GM23338 (cell line): ENCODE measurements around the gene CLEC12A. TPM values are rescaled to one million over a fixed set of nuclear protein-coding genes. Genes with fewer than 3 reads are reported as not detected.

Source experiments
- ATAC-seq: fragments of 200-7000 bp; cut with Tn5 transposase; 3 replicates; pipeline ENCODE4 v1.9.1; 2020
- DNase-seq: peaks from one replicate; pipeline ENCODE4 v3.0.0-alpha.2; 2015; ENCODE audit warnings: low spot score
- H2AFZ ChIP-seq: fragments of 200-600 bp; sonication (generic); 2 replicates; pipeline ENCODE4 v1.8.0; 2016; ENCODE audit warnings: antibody characterized with exemption, mild to moderate bottlenecking, moderate library complexity
- H3F3A ChIP-seq: fragments of 200-600 bp; sonication (generic); replicated peaks from 2 replicates; pipeline ENCODE4 v1.8.0; 2017; ENCODE audit warnings: antibody characterized with exemption, mixed run types, low read depth
- H3K27ac ChIP-seq: fragments of 200-600 bp; sonication (generic); 2 replicates; pipeline ENCODE4 v1.6.1; 2016; ENCODE audit warnings: low read depth
- H3K27me3 ChIP-seq: fragments of 200-600 bp; sonication (generic); 2 replicates; pipeline ENCODE4 v1.8.0; 2016; ENCODE audit warnings: mild to moderate bottlenecking, mixed run types, moderate library complexity; ENCODE audit not compliant: insufficient read depth
- H3K36me3 ChIP-seq: fragments of 200-600 bp; sonication (generic); 2 replicates; pipeline ENCODE4 v1.8.0; 2016; ENCODE audit warnings: mild to moderate bottlenecking; ENCODE audit not compliant: insufficient read depth
- H3K4me1 ChIP-seq: fragments of 200-600 bp; sonication (generic); 2 replicates; pipeline ENCODE4 v1.8.0; 2016; ENCODE audit warnings: mild to moderate bottlenecking, moderate library complexity; ENCODE audit not compliant: insufficient read depth
- H3K4me2 ChIP-seq: fragments of 200-600 bp; sonication (generic); 2 replicates; pipeline ENCODE4 v1.7.1; 2017; ENCODE audit warnings: mixed run types
- H3K4me3 ChIP-seq: fragments of 200-600 bp; sonication (generic); 2 replicates; pipeline ENCODE4 v1.6.1; 2016; ENCODE audit warnings: mixed run types
- H3K79me2 ChIP-seq: fragments of 200-600 bp; sonication (generic); replicated peaks from 2 replicates; pipeline ENCODE4 v1.8.0; 2017; ENCODE audit warnings: mild to moderate bottlenecking; ENCODE audit not compliant: insufficient read depth
- H3K9me2 ChIP-seq: fragments of 200-600 bp; sonication (generic); 2 replicates; pipeline ENCODE4 v1.8.0; 2017; ENCODE audit not compliant: insufficient read depth
- H4K20me1 ChIP-seq: fragments of 200-600 bp; sonication (generic); replicated peaks from 2 replicates; pipeline ENCODE4 v1.8.0; 2017; ENCODE audit warnings: mild to moderate bottlenecking; ENCODE audit not compliant: insufficient read depth
- H3K27ac Mint-ChIP-seq: 2 replicates; pipeline ENCODE4 v1.8.0; 2020; ENCODE audit warnings: inconsistent platforms, mild to moderate bottlenecking, moderate library complexity, mixed read lengths
- H3K27me3 Mint-ChIP-seq: 3 replicates; pipeline ENCODE4 v1.8.0; 2022; ENCODE audit warnings: low read depth, mild to moderate bottlenecking, moderate library complexity, mixed read lengths, inconsistent platforms; ENCODE audit not compliant: insufficient read depth, poor library complexity
- H3K36me3 Mint-ChIP-seq: 3 replicates; pipeline ENCODE4 v1.8.0; 2021; ENCODE audit warnings: low read depth, mild to moderate bottlenecking, inconsistent platforms, moderate library complexity, mixed read lengths
- H3K4me1 Mint-ChIP-seq: 3 replicates; pipeline ENCODE4 v1.8.0; 2020; ENCODE audit warnings: mild to moderate bottlenecking, inconsistent platforms, mixed read lengths
- H3K4me3 Mint-ChIP-seq: 3 replicates; pipeline ENCODE4 v1.8.0; 2021; ENCODE audit warnings: moderate library complexity, mild to moderate bottlenecking, inconsistent platforms, mixed read lengths
- H3K9me3 Mint-ChIP-seq: 3 replicates; pipeline ENCODE4 v1.8.0; 2020; ENCODE audit warnings: moderate library complexity, mild to moderate bottlenecking, inconsistent platforms, mixed read lengths
- CREB1 ChIP-seq: fragments of 250-450 bp; sonication (Bioruptor Pico); IDR thresholded peaks from 2 replicates; pipeline ENCODE4 v1.5.0; 2020; ENCODE audit warnings: low read depth, mild to moderate bottlenecking, moderate library complexity
- CTCF ChIP-seq, 2 experiments: fragments of 200-600 bp in 1 of 2; sonication (generic) in 1 of 2; conservative IDR thresholded peaks; 2 replicates each; pipeline versions ENCODE4 v1.5.1 to v1.6.1; 2016 to 2017; ENCODE audit warnings: antibody characterized with exemption in 2 of 2, low read depth in 2 of 2, mild to moderate bottlenecking in 2 of 2, moderate library complexity in 1 of 2
- EZH2phosphoT487 ChIP-seq: fragments of 200-600 bp; sonication (generic); IDR thresholded peaks from one replicate; pipeline ENCODE4 v1.8.1; 2018; ENCODE audit warnings: antibody characterized with exemption; ENCODE audit not compliant: unreplicated experiment
- JUNB ChIP-seq: IDR thresholded peaks from one replicate; pipeline ENCODE4 v1.6.1; 2016; ENCODE audit warnings: antibody characterized with exemption; ENCODE audit not compliant: unreplicated experiment
- NANOG ChIP-seq: IDR thresholded peaks from 2 replicates; pipeline ENCODE4 v1.6.1; 2016; ENCODE audit warnings: antibody characterized with exemption, borderline replicate concordance
- POLR2AphosphoS5 ChIP-seq: IDR thresholded peaks from 2 replicates; pipeline ENCODE4 v1.6.1; 2016; ENCODE audit warnings: antibody characterized with exemption, low read depth
- ZNF331 ChIP-seq: fragments of 250-450 bp; sonication (Bioruptor Pico); IDR thresholded peaks from 2 replicates; pipeline ENCODE4 v1.5.0; 2020; ENCODE audit warnings: low read depth, mild to moderate bottlenecking, moderate library complexity
- ZNF462 ChIP-seq: fragments of 250-450 bp; sonication (Bioruptor Pico); IDR thresholded peaks from 2 replicates; pipeline ENCODE4 v1.5.0; 2020; ENCODE audit warnings: mild to moderate bottlenecking, moderate library complexity
- polyA plus RNA-seq: library from polyadenylated mRNA; unstranded; fragments of >200 nt; fragmentation: Nextera tagmentation; extraction: Ambion mirVana; gene quantifications from 2 replicates; pipeline ENCODE4 v1.2.1, GENCODE V29; 2016
- total RNA-seq: library from RNA; depleted of rRNA; stranded (reverse); fragments of >200 nt; shearing (Covaris generic); gene quantifications from 2 replicates; pipeline ENCODE4 v1.2.3, GENCODE V29; 2014

CLEC12A gene
- total and polyA plus RNA-seq, 2 experiments from 2014 or later, result not detected

GRCh38 chr12:9977916-9978315, 6.7 kb downstream of the CLEC12A start (continued):
- TF ChIP-seq EZH2phosphoT487, result no peak
- no peak for TF ChIP-seq POLR2AphosphoS5
- no peak for TF ChIP-seq NANOG

GRCh38 chr12:9980126-9980525, 8.9 kb downstream of the CLEC12A start:
- H3K27ac Mint-ChIP-seq, result no peak overlapping the region
- Histone ChIP-seq H3K4me3 (no peak overlapping the region), H2AFZ (no peak overlapping the region), H4K20me1 (no peaks in the 10 kb centered on the region), H3K27me3 (no peaks in the 10 kb centered on the region), H3K4me2 (no peak overlapping the region), H3K27ac (no peak overlapping the region), H3K4me1 (0 out of 2 replicates have a peak, but pooled peaks cover 7% of the 10 kb centered on the region), H3K36me3 (no peaks in the 10 kb centered on the region), H3K9me2 (no peaks in the 10 kb centered on the region), H3F3A (no peaks in the 10 kb centered on the region), H3K79me2 (no peaks in the 10 kb centered on the region)
- H3K9me3 Mint-ChIP-seq, result peaks cover 22% of the 10 kb centered on the region
- DNase-seq (no peak), ATAC-seq (no peak)
- H3K4me3 Mint-ChIP-seq, result no peak overlapping the region
- H3K27me3 Mint-ChIP-seq, result no peaks in the 10 kb centered on the region
- peaks cover 18% of the 10 kb centered on the region for H3K36me3 Mint-ChIP-seq
- peaks cover 13% of the 10 kb centered on the region; the same call in 2 of the 3 replicates for H3K4me1 Mint-ChIP-seq
- TF ChIP-seq CREB1 (CRISPR knock-in tag), result no peak
- no peak for TF ChIP-seq POLR2AphosphoS5
- no peak for TF ChIP-seq EZH2phosphoT487
- TF ChIP-seq ZNF331 (CRISPR knock-in tag), result no peak
- TF ChIP-seq ZNF462 (CRISPR knock-in tag), result no peak
- no peak for TF ChIP-seq CTCF (conservative IDR thresholded peaks at IDR 0.05; ENCODE audit: low read depth in 2 of 2)
- TF ChIP-seq JUNB, result no peak
